ENCODE data around the gene ATP11A. TPM values are rescaled to one million over a fixed set of nuclear protein-coding genes. Genes with fewer than 3 reads are reported as not detected.

ATP11A gene
- total RNA-seq, 4 donors from 2014 or later: 32.1 to 83.6 (median 46.2) TPM

GRCh38 chr13:112756081-112756480 lies 66.2 kb downstream of the ATP11A start:
- H3K4me1 ChIP-seq: peaks cover 0 to 3% of the 10 kb centered on the region in 2 donors
- no peaks in the 10 kb centered on the region for H3K9me3 ChIP-seq
- H3K27ac ChIP-seq: no peak overlapping the region
- 90 to 92% methylated on average over 7 of the region's 7 CpGs for WGBS, 2 donors
- no peak for DNase-seq
- no peak overlapping the region for H3K4me3 ChIP-seq (replicated peaks in 1 of 3)
- no peak for TF ChIP-seq POLR2A (IDR thresholded peaks at IDR 0.05)
- H3K36me3 ChIP-seq: no peaks in the 10 kb centered on the region
- H3K27me3 ChIP-seq: no peaks in the 10 kb centered on the region
- intact Hi-C loops (cut with DNase I): no loop called here

GRCh38 chr13:112756511-112756966 lies 66.7 kb downstream of the ATP11A start:
- WGBS, 2 donors: 92 to 95% methylated on average over 19 of the region's 20 CpGs
- Histone ChIP-seq H3K27me3 (no peaks in the 10 kb centered on the region), H3K4me3 (replicated peaks in 1 of 3) (no peak overlapping the region), H3K9me3 (no peaks in the 10 kb centered on the region), H3K4me1 (peaks cover 0 to 8% of the 10 kb centered on the region in 2 donors), H3K36me3 (no peaks in the 10 kb centered on the region), H3K27ac (no peak overlapping the region)
- TF ChIP-seq CTCF (IDR thresholded peaks at IDR 0.05) (no peak), POLR2A (IDR thresholded peaks at IDR 0.05) (no peak)
- DNase-seq: no peak
- intact Hi-C loops (cut with DNase I): no loop called here

- TF ChIP-seq POLR2A (IDR thresholded peaks at IDR 0.05) (no peak), CTCF (IDR thresholded peaks at IDR 0.05) (no peak)
- DNase-seq: no peak
- Histone ChIP-seq H3K4me1 (peaks cover 0 to 10% of the 10 kb centered on the region in 2 donors), H3K27me3 (no peaks in the 10 kb centered on the region), H3K9me3 (no peaks in the 10 kb centered on the region), H3K4me3 (replicated peaks in 1 of 3) (no peak overlapping the region), H3K36me3 (no peaks in the 10 kb centered on the region), H3K27ac (no peak overlapping the region)
- 81 to 82% methylated on average over 16 of the region's 16 CpGs for WGBS, 2 donors
- intact Hi-C loops (cut with DNase I): no loop called here
Observed at GRCh38 chr13:112756967-112757758, 67.3 kb downstream of the ATP11A start.

- no peak overlapping the region for H3K4me3 ChIP-seq (replicated peaks in 1 of 3)
- DNase-seq: no peak
- peaks cover 0 to 10% of the 10 kb centered on the region in 2 donors for H3K4me1 ChIP-seq
- 81 to 90% methylated on average over 10 of the region's 10 CpGs for WGBS, 2 donors
- intact Hi-C loops (cut with DNase I): no loop called here
- no peaks in the 10 kb centered on the region for H3K9me3 ChIP-seq
- no peak overlapping the region for H3K27ac ChIP-seq
- no peak for TF ChIP-seq POLR2A (IDR thresholded peaks at IDR 0.05)
- no peak for TF ChIP-seq CTCF (IDR thresholded peaks at IDR 0.05)
- H3K36me3 ChIP-seq: no peaks in the 10 kb centered on the region
- H3K27me3 ChIP-seq: no peaks in the 10 kb centered on the region
Observed at GRCh38 chr13:112757759-112758086, 67.9 kb downstream of the ATP11A start.

- intact Hi-C loops (cut with DNase I): no loop called here
- Histone ChIP-seq H3K4me3 (replicated peaks in 1 of 3) (no peak overlapping the region), H3K9me3 (no peaks in the 10 kb centered on the region), H3K27ac (no peak overlapping the region), H3K36me3 (no peaks in the 10 kb centered on the region), H3K4me1 (peaks cover 0 to 10% of the 10 kb centered on the region in 2 donors), H3K27me3 (no peaks in the 10 kb centered on the region)
- WGBS, 2 donors: 60 to 69% methylated on average over 8 to 9 of the region's 9 CpGs
- no peak for DNase-seq
- TF ChIP-seq CTCF (IDR thresholded peaks at IDR 0.05) (no peak), POLR2A (IDR thresholded peaks at IDR 0.05) (no peak)
Observed at GRCh38 chr13:112759053-112759452, 69.2 kb downstream of the ATP11A start.

All from thyroid gland (tissue), 4 donors.